SW 1271 (cell line): ENCODE results near the gene NLRP6.
A peak's percentile ranks its signal among the peaks of the same experiment; 100 is the strongest.
"Not testable (repeated sequence)": the region's sequence is repeated elsewhere in the genome, so short reads cannot be mapped to it uniquely, and the experiment has no call there.

Source experiments
- DNase-seq, 2 experiments: peaks; one replicate each; lab custom pipeline; 2025; lab: John Stamatoyannopoulos, UW

The NLRP6 gene

GRCh38 chr11:256952-257737, 21.1 kb upstream of the NLRP6 start:
- DNase-seq: no peak

- DNase-seq: no peak
Measured at GRCh38 chr11:257766-258493, 20.3 kb upstream of the NLRP6 start.

GRCh38 chr11:259413-259812, 18.8 kb upstream of the NLRP6 start:
- DNase-seq: no peak

GRCh38 chr11:261624-262023, 16.6 kb upstream of the NLRP6 start:
- DNase-seq: no peak

GRCh38 chr11:266676-267439, 11.3 kb upstream of the NLRP6 start:
- DNase-seq: no peak

GRCh38 chr11:267491-267994, 10.7 kb upstream of the NLRP6 start:
- DNase-seq: peak in 1 of 2 experiments; percentile 16

GRCh38 chr11:268716-269145, 9.5 kb upstream of the NLRP6 start:
- DNase-seq: not testable (repeated sequence)

- DNase-seq: no peak
Measured at GRCh38 chr11:269146-269890, 8.9 kb upstream of the NLRP6 start.

GRCh38 chr11:270451-271318, 7.5 kb upstream of the NLRP6 start:
- DNase-seq: no peak

- no peak for DNase-seq
Measured at GRCh38 chr11:271319-271715, 6.9 kb upstream of the NLRP6 start.

- DNase-seq: no peak
Measured at GRCh38 chr11:272195-272930, 5.8 kb upstream of the NLRP6 start.

- no peak for DNase-seq
Measured at GRCh38 chr11:272931-273198, 5.3 kb upstream of the NLRP6 start.

- no peak for DNase-seq
Measured at GRCh38 chr11:276219-276618, 2.0 kb upstream of the NLRP6 start.

GRCh38 chr11:279040-279965, 1.1 kb downstream of the NLRP6 start:
- DNase-seq: no peak

- DNase-seq: no peak
Measured at GRCh38 chr11:279966-280705, 1.9 kb downstream of the NLRP6 start.

GRCh38 chr11:280706-281485, 2.7 kb downstream of the NLRP6 start:
- no peak for DNase-seq

- DNase-seq: no peak
Measured at GRCh38 chr11:281486-282161, 3.4 kb downstream of the NLRP6 start.
